ENCODE data around the gene GRM5. TPM values are rescaled to one million over a fixed set of nuclear protein-coding genes. Genes with fewer than 3 reads are reported as not detected.

The GRM5 gene
- total RNA-seq, 1 donor from 2014 or later: not detected

DNA sequence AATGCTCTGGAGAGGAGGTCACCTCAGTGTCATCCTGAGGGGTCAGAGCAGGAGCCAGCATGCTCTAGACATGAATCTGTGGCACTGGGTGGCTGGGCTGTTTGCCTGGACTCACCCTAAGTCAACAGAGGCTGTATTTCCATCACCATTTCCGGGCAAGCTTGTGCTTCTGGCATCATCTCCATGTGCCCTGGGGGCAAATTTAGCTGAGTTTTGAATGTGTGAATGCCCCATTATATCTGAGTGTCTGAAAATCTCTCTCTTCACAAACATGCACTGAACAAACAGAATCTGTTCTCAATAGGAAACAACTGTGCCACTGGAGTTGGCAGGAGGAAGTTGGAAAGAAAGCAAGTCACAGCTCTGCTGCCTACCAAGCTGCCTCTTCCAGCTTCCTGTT lies 356.2 kb downstream of the GRM5 start:
- no peaks in the 10 kb centered on the region for H3K36me3 ChIP-seq
- H3K4me3 ChIP-seq: no peak overlapping the region
- Mint-ChIP-seq H3K27ac (no peak overlapping the region), H3K4me1 (no peaks in the 10 kb centered on the region), H3K9me3 (no peaks in the 10 kb centered on the region), H3K27me3 (ENCODE audit: insufficient read depth, low read depth) (no peaks in the 10 kb centered on the region), H3K36me3 (no peaks in the 10 kb centered on the region), H3K4me3 (no peak overlapping the region)
- H3K9me3 ChIP-seq (ENCODE audit: low read depth): no peaks in the 10 kb centered on the region
- H3K4me2 ChIP-seq: no peak overlapping the region
- H3K27me3 ChIP-seq: no peaks in the 10 kb centered on the region
- H3K4me1 ChIP-seq: no peaks in the 10 kb centered on the region
- no peak for TF ChIP-seq EZH2 (IDR thresholded peaks at IDR 0.05)
- TF ChIP-seq, protein P1, sequence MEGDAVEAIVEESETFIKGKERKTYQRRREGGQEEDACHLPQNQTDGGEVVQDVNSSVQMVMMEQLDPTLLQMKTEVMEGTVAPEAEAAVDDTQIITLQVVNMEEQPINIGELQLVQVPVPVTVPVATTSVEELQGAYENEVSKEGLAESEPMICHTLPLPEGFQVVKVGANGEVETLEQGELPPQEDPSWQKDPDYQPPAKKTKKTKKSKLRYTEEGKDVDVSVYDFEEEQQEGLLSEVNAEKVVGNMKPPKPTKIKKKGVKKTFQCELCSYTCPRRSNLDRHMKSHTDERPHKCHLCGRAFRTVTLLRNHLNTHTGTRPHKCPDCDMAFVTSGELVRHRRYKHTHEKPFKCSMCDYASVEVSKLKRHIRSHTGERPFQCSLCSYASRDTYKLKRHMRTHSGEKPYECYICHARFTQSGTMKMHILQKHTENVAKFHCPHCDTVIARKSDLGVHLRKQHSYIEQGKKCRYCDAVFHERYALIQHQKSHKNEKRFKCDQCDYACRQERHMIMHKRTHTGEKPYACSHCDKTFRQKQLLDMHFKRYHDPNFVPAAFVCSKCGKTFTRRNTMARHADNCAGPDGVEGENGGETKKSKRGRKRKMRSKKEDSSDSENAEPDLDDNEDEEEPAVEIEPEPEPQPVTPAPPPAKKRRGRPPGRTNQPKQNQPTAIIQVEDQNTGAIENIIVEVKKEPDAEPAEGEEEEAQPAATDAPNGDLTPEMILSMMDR (IDR thresholded peaks at IDR 0.05): no peak
- no peak for TF ChIP-seq EZH2phosphoT487 (IDR thresholded peaks at IDR 0.05)
- no peaks in the 10 kb centered on the region for H3K79me2 ChIP-seq (ENCODE audit: low read depth)
- no peak overlapping the region for H3K27ac ChIP-seq
- DNase-seq (ENCODE audit: low spot score): no peak
- no peaks in the 10 kb centered on the region for H3F3A ChIP-seq (ENCODE audit: low read depth)
- no peak overlapping the region for H2AFZ ChIP-seq (replicated peaks)
- H4K20me1 ChIP-seq (ENCODE audit: low read depth): no peaks in the 10 kb centered on the region
- H3K9ac ChIP-seq: no peak overlapping the region

DNA sequence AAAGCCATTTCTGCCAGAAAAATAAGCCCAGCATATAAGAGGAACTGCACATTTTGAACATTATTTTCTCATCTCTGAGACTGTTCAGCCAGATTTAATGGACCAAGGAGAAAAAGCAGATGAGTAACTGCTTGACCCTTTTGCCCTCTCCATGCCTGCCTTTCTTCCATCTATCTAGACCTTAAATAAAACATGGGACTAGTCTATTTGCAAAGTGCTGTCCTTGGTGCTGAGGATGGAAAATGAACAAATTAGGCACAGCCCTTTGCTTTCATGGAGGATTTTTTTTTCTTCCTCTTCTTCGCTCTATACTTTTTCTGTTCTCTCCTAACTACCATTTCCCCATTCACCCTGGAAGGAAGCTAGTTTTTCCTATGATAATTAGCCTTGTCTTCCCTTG lies 361.3 kb downstream of the GRM5 start:
- no peaks in the 10 kb centered on the region for H3K9me3 ChIP-seq (ENCODE audit: low read depth)
- no peaks in the 10 kb centered on the region for H3K27me3 Mint-ChIP-seq (ENCODE audit: insufficient read depth, low read depth)
- H3K4me1 Mint-ChIP-seq: no peaks in the 10 kb centered on the region
- H3K27ac Mint-ChIP-seq: no peak overlapping the region
- H4K20me1 ChIP-seq (ENCODE audit: low read depth): no peaks in the 10 kb centered on the region
- H3K4me3 ChIP-seq: no peak overlapping the region
- H3K4me2 ChIP-seq: no peak overlapping the region
- TF ChIP-seq EZH2phosphoT487 (IDR thresholded peaks at IDR 0.05) (no peak), EZH2 (IDR thresholded peaks at IDR 0.05) (no peak)
- TF ChIP-seq, protein P1 (IDR thresholded peaks at IDR 0.05): no peak
- DNase-seq (ENCODE audit: low spot score): peak; percentile 40
- no peaks in the 10 kb centered on the region for H3K36me3 ChIP-seq
- H3K4me3 Mint-ChIP-seq: no peak overlapping the region
- H3K27ac ChIP-seq: no peak overlapping the region
- H3K79me2 ChIP-seq (ENCODE audit: low read depth): no peaks in the 10 kb centered on the region
- no peaks in the 10 kb centered on the region for H3F3A ChIP-seq (ENCODE audit: low read depth)
- H3K27me3 ChIP-seq: no peaks in the 10 kb centered on the region
- H2AFZ ChIP-seq (replicated peaks): no peak overlapping the region
- H3K36me3 Mint-ChIP-seq: no peaks in the 10 kb centered on the region
- H3K9me3 Mint-ChIP-seq: no peaks in the 10 kb centered on the region
- H3K9ac ChIP-seq: no peak overlapping the region
- no peaks in the 10 kb centered on the region for H3K4me1 ChIP-seq

DNA sequence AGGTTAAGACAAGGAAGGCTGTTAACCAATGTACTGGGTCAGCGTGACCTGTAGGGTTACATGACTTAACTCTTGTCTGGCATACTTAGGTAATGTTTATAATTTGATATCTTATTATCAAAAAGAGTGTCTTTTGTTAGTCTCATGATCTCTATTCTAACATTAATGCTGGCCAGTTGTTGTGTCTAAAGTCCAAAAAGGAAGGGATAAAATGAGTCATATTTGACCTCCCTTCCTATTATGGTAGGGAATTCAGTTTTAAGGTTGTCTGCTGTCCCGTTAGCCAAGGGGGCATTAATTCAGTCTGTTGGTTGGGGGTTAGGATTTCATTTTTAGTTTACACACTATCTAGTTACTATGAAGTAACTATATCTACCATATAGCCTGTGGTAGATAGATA lies 364.0 kb downstream of the GRM5 start:
- no peaks in the 10 kb centered on the region for H3K9me3 ChIP-seq (ENCODE audit: low read depth)
- H3F3A ChIP-seq (ENCODE audit: low read depth): no peaks in the 10 kb centered on the region
- H3K27ac ChIP-seq: no peak overlapping the region
- DNase-seq (ENCODE audit: low spot score): no peak
- H3K4me3 ChIP-seq: no peak overlapping the region
- H3K4me2 ChIP-seq: no peak overlapping the region
- H3K36me3 ChIP-seq: no peaks in the 10 kb centered on the region
- no peaks in the 10 kb centered on the region for H3K4me1 ChIP-seq
- H2AFZ ChIP-seq (replicated peaks): no peak overlapping the region
- H3K79me2 ChIP-seq (ENCODE audit: low read depth): no peaks in the 10 kb centered on the region
- Mint-ChIP-seq H3K27ac (no peak overlapping the region), H3K4me3 (no peak overlapping the region), H3K27me3 (ENCODE audit: insufficient read depth, low read depth) (no peaks in the 10 kb centered on the region), H3K4me1 (peaks cover 6% of the 10 kb centered on the region), H3K36me3 (no peaks in the 10 kb centered on the region), H3K9me3 (no peaks in the 10 kb centered on the region)
- no peak overlapping the region for H3K9ac ChIP-seq
- no peaks in the 10 kb centered on the region for H3K27me3 ChIP-seq
- H4K20me1 ChIP-seq (ENCODE audit: low read depth): no peaks in the 10 kb centered on the region
- TF ChIP-seq, protein P1 (IDR thresholded peaks at IDR 0.05): no peak
- TF ChIP-seq EZH2 (IDR thresholded peaks at IDR 0.05): no peak
- no peak for TF ChIP-seq EZH2phosphoT487 (IDR thresholded peaks at IDR 0.05)

Data from neural progenitor cell (in vitro differentiated cells).